ENCODE results near the gene IER5L.

Gene IER5L

GRCh38 chr9:129173296-129174101 is 4.6 kb downstream of the IER5L start:
- H3K36me3 ChIP-seq (ENCODE audit: insufficient read depth, low read length) = no peaks in the 10 kb centered on the region
- H3K27ac ChIP-seq (ENCODE audit: low read length) = no peak overlapping the region
- peak overlapping the region; percentile 73 for H2AFZ ChIP-seq (ENCODE audit: low read depth, low read length)
- no peaks in the 10 kb centered on the region for H3K9me3 ChIP-seq (ENCODE audit: insufficient read depth, low read length, severe bottlenecking)
- peak overlapping the region; percentile 65; the same call in 1 of the 2 replicates for H3K9ac ChIP-seq (ENCODE audit: low read depth, low read length)
- H3K4me3 ChIP-seq (ENCODE audit: low read depth in 1 of 2, low read length in 2 of 2) = peak overlapping the region in 1 of 2 experiments; percentile 80; a peak in 2 of 4 replicates
- DNase-seq (no peak), ATAC-seq (ENCODE audit: insufficient read depth, low read depth) (no peak)
- peaks cover 48% of the 10 kb centered on the region for H3K4me1 ChIP-seq (ENCODE audit: insufficient read depth, low read length)
- 0 out of 2 replicates have a peak, but pooled peaks cover 5% of the 10 kb centered on the region for H4K20me1 ChIP-seq (ENCODE audit: insufficient read depth, low read length)
- H3K79me2 ChIP-seq (ENCODE audit: insufficient read depth, low read length) = no peaks in the 10 kb centered on the region
- H3K4me2 ChIP-seq (ENCODE audit: insufficient read depth, low read length) = peak overlapping the region; percentile 90
- peaks cover 48% of the 10 kb centered on the region for H3K27me3 ChIP-seq (ENCODE audit: insufficient read depth, low read length, poor library complexity)
- TF ChIP-seq CTCF (IDR thresholded peaks at IDR 0.05; ENCODE audit: borderline replicate concordance, extremely low read depth, low read length, poor library complexity, severe bottlenecking) (no peak), EZH2 (IDR thresholded peaks at IDR 0.05; ENCODE audit: borderline replicate concordance, low read depth, low read length, severe bottlenecking) (no peak)

- H3K9ac ChIP-seq (ENCODE audit: low read depth, low read length) = no peak overlapping the region
- H4K20me1 ChIP-seq (ENCODE audit: insufficient read depth, low read length) = 0 out of 2 replicates have a peak, but pooled peaks cover 5% of the 10 kb centered on the region
- no peak overlapping the region for H3K27ac ChIP-seq (ENCODE audit: low read length)
These were observed 5.2 kb downstream of the IER5L start for GRCh38 chr9:129172816-129173215.

GRCh38 chr9:129171993-129172751 is 5.9 kb downstream of the IER5L start:
- Histone ChIP-seq H3K4me3 (ENCODE audit: low read depth in 1 of 2, low read length in 2 of 2) (no peak overlapping the region), H3K9me3 (ENCODE audit: insufficient read depth, low read length, severe bottlenecking) (no peaks in the 10 kb centered on the region), H3K4me2 (ENCODE audit: insufficient read depth, low read length) (no peak overlapping the region), H3K9ac (ENCODE audit: low read depth, low read length) (no peak overlapping the region), H3K79me2 (ENCODE audit: insufficient read depth, low read length) (no peaks in the 10 kb centered on the region), H3K36me3 (ENCODE audit: insufficient read depth, low read length) (no peaks in the 10 kb centered on the region), H3K27ac (ENCODE audit: low read length) (no peak overlapping the region), H2AFZ (ENCODE audit: low read depth, low read length) (no peak overlapping the region), H3K27me3 (ENCODE audit: insufficient read depth, low read length, poor library complexity) (peaks cover 38% of the 10 kb centered on the region), H4K20me1 (ENCODE audit: insufficient read depth, low read length) (0 out of 2 replicates have a peak, but pooled peaks cover 5% of the 10 kb centered on the region), H3K4me1 (ENCODE audit: insufficient read depth, low read length) (peaks cover 51% of the 10 kb centered on the region)
- TF ChIP-seq EZH2 (IDR thresholded peaks at IDR 0.05; ENCODE audit: borderline replicate concordance, low read depth, low read length, severe bottlenecking) = no peak
- TF ChIP-seq CTCF (IDR thresholded peaks at IDR 0.05; ENCODE audit: borderline replicate concordance, extremely low read depth, low read length, poor library complexity, severe bottlenecking) = no peak
- DNase-seq (no peak), ATAC-seq (ENCODE audit: insufficient read depth, low read depth) (no peak)

More at GRCh38 chr9:129172816-129173215, 5.2 kb downstream of the IER5L start:
- no peaks in the 10 kb centered on the region for H3K36me3 ChIP-seq (ENCODE audit: insufficient read depth, low read length)
- H3K4me1 ChIP-seq (ENCODE audit: insufficient read depth, low read length) = peaks cover 48% of the 10 kb centered on the region
- DNase-seq (no peak), ATAC-seq (ENCODE audit: insufficient read depth, low read depth) (no peak)
- H3K79me2 ChIP-seq (ENCODE audit: insufficient read depth, low read length) = no peaks in the 10 kb centered on the region
- H3K4me2 ChIP-seq (ENCODE audit: insufficient read depth, low read length) = no peak overlapping the region
- H2AFZ ChIP-seq (ENCODE audit: low read depth, low read length) = no peak overlapping the region
- H3K4me3 ChIP-seq (ENCODE audit: low read depth in 1 of 2, low read length in 2 of 2) = no peak overlapping the region
- TF ChIP-seq CTCF (IDR thresholded peaks at IDR 0.05; ENCODE audit: borderline replicate concordance, extremely low read depth, low read length, poor library complexity, severe bottlenecking) (no peak), EZH2 (IDR thresholded peaks at IDR 0.05; ENCODE audit: borderline replicate concordance, low read depth, low read length, severe bottlenecking) (no peak)
- no peaks in the 10 kb centered on the region for H3K9me3 ChIP-seq (ENCODE audit: insufficient read depth, low read length, severe bottlenecking)
- H3K27me3 ChIP-seq (ENCODE audit: insufficient read depth, low read length, poor library complexity) = peaks cover 41% of the 10 kb centered on the region

Measured in DND-41 (cell line).